HL-60 (cell line): ENCODE measurements around the gene CSRP3.

Experiments
- DNase-seq, 2 experiments: peaks; one replicate each; pipeline ENCODE4 v3.0.0-alpha.2; 2010 to 2020; ENCODE audit warnings: low read depth in 1 of 2, low spot score in 1 of 2
- H3K27ac ChIP-seq: fragments of 250-450 bp; sonication (Bioruptor Pico); replicated peaks from 2 replicates; pipeline ENCODE4 v1.5.1; 2020; ENCODE audit warnings: mild to moderate bottlenecking, moderate library complexity
- H3K27me3 ChIP-seq: fragments of 250-450 bp; sonication (Bioruptor Pico); 2 replicates; pipeline ENCODE4 v1.5.1; 2021; ENCODE audit warnings: mild to moderate bottlenecking, moderate library complexity; ENCODE audit not compliant: insufficient read depth, poor library complexity, severe bottlenecking
- H3K4me3 ChIP-seq: replicated peaks from 2 replicates; pipeline ENCODE4 v1.5.1; 2011; ENCODE audit warnings: mild to moderate bottlenecking, control low read depth, low read length; ENCODE audit not compliant: insufficient read depth
- CTCF ChIP-seq: IDR thresholded peaks from one replicate; pipeline ENCODE4 v1.5.1; 2011; ENCODE audit warnings: low read length, control low read depth, inconsistent platforms; ENCODE audit not compliant: insufficient read depth
- GABPA ChIP-seq: IDR thresholded peaks from 2 replicates; pipeline ENCODE4 v1.6.1; 2012; ENCODE audit warnings: low read depth
- POLR2AphosphoS5 ChIP-seq: IDR thresholded peaks from 2 replicates; pipeline ENCODE4 v1.6.1; 2012; ENCODE audit warnings: low read depth
- REST ChIP-seq: IDR thresholded peaks from 2 replicates; pipeline ENCODE4 v1.6.1; 2012; ENCODE audit warnings: low read depth; ENCODE audit not compliant: insufficient replicate concordance
- SPI1 ChIP-seq: IDR thresholded peaks from 2 replicates; pipeline ENCODE4 v1.6.1; 2012; ENCODE audit warnings: low read depth, mild to moderate bottlenecking, borderline replicate concordance

Gene CSRP3

GRCh38 chr11:19194620-19195308 is 7.0 kb downstream of the CSRP3 start:
- no peak for TF ChIP-seq GABPA
- TF ChIP-seq SPI1: no peak
- TF ChIP-seq CTCF: no peak
- TF ChIP-seq REST: no peak
- Histone ChIP-seq H3K4me3 (no peak overlapping the region), H3K27ac (no peak overlapping the region), H3K27me3 (no peaks in the 10 kb centered on the region)
- DNase-seq: no peak

- TF ChIP-seq POLR2AphosphoS5 (no peak), GABPA (no peak), SPI1 (no peak), REST (no peak), CTCF (no peak)
- no peak for DNase-seq
- no peak overlapping the region for H3K27ac ChIP-seq
These were observed 7.9 kb downstream of the CSRP3 start for GRCh38 chr11:19193916-19194315.

GRCh38 chr11:19191530-19192169 is 10.1 kb downstream of the CSRP3 start:
- TF ChIP-seq GABPA (no peak), REST (no peak), SPI1 (no peak), CTCF (no peak), POLR2AphosphoS5 (no peak)
- no peak for DNase-seq
- Histone ChIP-seq H3K27ac (no peak overlapping the region), H3K4me3 (no peak overlapping the region), H3K27me3 (peaks cover 4% of the 10 kb centered on the region)

More at GRCh38 chr11:19193916-19194315, 7.9 kb downstream of the CSRP3 start:
- Histone ChIP-seq H3K4me3 (no peak overlapping the region), H3K27me3 (peaks cover 4% of the 10 kb centered on the region)
